ENCODE measurements around the gene SEC14L2.
A peak's percentile ranks its signal among the peaks of the same experiment; 100 is the strongest.

SEC14L2 gene

DNA sequence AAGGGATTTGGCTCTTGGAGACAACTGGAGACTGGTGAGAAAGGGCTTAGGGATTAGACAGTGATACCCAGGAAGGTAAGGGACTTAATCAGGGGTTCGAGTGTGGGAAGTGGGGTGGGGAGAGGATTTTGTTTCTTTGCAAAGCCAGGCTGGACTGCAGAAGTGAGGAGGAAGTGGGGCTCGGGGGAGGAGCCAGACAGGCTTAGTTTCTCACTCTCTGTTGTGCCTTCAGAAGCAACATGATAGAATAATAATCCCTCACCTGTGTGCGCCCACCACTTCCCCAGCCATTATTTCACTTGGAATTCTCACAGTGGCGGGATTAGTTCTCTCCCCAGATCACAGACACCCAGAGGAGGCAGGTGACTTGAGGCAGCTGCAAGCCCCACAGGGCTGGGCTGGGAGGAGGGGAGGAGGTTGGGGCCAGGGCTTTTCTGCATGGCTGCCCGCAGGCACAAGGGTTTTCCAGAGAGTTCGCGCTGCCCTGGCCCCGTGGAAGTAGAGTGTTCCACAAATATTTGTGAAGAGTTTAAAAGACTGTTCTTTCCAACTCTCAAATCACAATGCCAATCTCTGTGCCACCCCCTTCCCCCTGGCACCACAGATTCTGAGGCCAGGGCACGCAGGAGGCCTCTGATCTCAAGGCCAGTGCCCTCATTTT is 4.0 kb upstream of the SEC14L2 start:
- peaks cover 36% of the 10 kb centered on the region for H3K4me1 ChIP-seq (ENCODE audit: insufficient read depth, low read length, severe bottlenecking)
- no peaks in the 10 kb centered on the region for H3K79me2 ChIP-seq (ENCODE audit: insufficient read depth, low read length)
- peak overlapping the region; percentile 8 for H3K4me3 ChIP-seq (ENCODE audit: low read depth, low read length, poor library complexity, severe bottlenecking)
- H3K9ac ChIP-seq (ENCODE audit: low read length), result peak overlapping the region; percentile 1; the same call in 1 of the 2 replicates
- peaks cover 7% of the 10 kb centered on the region for H3K9me3 ChIP-seq (ENCODE audit: low read length)
- H3K27me3 ChIP-seq (ENCODE audit: insufficient read depth, low read length), result peaks cover 5% of the 10 kb centered on the region
- TF ChIP-seq, protein P1, sequence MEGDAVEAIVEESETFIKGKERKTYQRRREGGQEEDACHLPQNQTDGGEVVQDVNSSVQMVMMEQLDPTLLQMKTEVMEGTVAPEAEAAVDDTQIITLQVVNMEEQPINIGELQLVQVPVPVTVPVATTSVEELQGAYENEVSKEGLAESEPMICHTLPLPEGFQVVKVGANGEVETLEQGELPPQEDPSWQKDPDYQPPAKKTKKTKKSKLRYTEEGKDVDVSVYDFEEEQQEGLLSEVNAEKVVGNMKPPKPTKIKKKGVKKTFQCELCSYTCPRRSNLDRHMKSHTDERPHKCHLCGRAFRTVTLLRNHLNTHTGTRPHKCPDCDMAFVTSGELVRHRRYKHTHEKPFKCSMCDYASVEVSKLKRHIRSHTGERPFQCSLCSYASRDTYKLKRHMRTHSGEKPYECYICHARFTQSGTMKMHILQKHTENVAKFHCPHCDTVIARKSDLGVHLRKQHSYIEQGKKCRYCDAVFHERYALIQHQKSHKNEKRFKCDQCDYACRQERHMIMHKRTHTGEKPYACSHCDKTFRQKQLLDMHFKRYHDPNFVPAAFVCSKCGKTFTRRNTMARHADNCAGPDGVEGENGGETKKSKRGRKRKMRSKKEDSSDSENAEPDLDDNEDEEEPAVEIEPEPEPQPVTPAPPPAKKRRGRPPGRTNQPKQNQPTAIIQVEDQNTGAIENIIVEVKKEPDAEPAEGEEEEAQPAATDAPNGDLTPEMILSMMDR (IDR thresholded peaks at IDR 0.05; ENCODE audit: low read length), result no peak
- TF ChIP-seq EZH2 (IDR thresholded peaks at IDR 0.05; ENCODE audit: borderline replicate concordance, low read length), result no peak
- no peaks in the 10 kb centered on the region for H3F3A ChIP-seq (ENCODE audit: insufficient read depth, low read length)
- H4K20me1 ChIP-seq (ENCODE audit: insufficient read depth, low read length), result no peaks in the 10 kb centered on the region
- H2AFZ ChIP-seq (ENCODE audit: low read length), result peak overlapping the region; percentile 1; the same call in 1 of the 2 replicates
- H3K9me2 ChIP-seq (ENCODE audit: low read depth, low read length), result no peaks in the 10 kb centered on the region
- peaks cover 6% of the 10 kb centered on the region; the same call in 1 of the 2 replicates for H3K36me3 ChIP-seq (ENCODE audit: insufficient read depth, low read length)
- H3K27ac ChIP-seq (ENCODE audit: low read depth, low read length, poor library complexity, severe bottlenecking), result peak overlapping the region; percentile 6
- H3K4me2 ChIP-seq (ENCODE audit: low read length), result peak overlapping the region; percentile 40

DNA sequence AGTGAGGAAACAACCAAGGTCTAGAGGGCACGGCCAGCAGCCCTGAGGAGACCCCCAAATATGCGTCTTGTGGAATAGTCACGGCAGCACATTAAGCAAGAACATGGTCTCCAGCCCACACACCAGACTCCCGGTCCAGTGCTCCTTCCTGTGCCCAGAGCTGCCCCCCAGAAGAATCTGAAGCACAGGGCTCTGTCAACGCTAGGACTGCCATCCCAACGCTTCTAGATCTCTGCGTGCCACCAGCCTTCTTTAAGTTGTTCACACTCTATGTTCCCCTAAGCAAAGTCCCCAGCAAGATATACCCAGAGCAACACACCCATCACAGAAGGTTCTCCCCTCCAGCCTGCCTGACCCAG is 3.5 kb upstream of the SEC14L2 start:
- H3K36me3 ChIP-seq (ENCODE audit: insufficient read depth, low read length), result peaks cover 6% of the 10 kb centered on the region; the same call in 1 of the 2 replicates
- no peaks in the 10 kb centered on the region for H4K20me1 ChIP-seq (ENCODE audit: insufficient read depth, low read length)
- peaks cover 6% of the 10 kb centered on the region for H3K27me3 ChIP-seq (ENCODE audit: insufficient read depth, low read length)
- no peak overlapping the region; the same call in 1 of the 2 replicates for H3K9ac ChIP-seq (ENCODE audit: low read length)
- no peak overlapping the region for H3K27ac ChIP-seq (ENCODE audit: low read depth, low read length, poor library complexity, severe bottlenecking)
- no peak overlapping the region; the same call in 1 of the 2 replicates for H2AFZ ChIP-seq (ENCODE audit: low read length)
- peaks cover 36% of the 10 kb centered on the region for H3K4me1 ChIP-seq (ENCODE audit: insufficient read depth, low read length, severe bottlenecking)
- peaks cover 7% of the 10 kb centered on the region for H3K9me3 ChIP-seq (ENCODE audit: low read length)
- no peaks in the 10 kb centered on the region for H3K9me2 ChIP-seq (ENCODE audit: low read depth, low read length)
- peak overlapping the region; percentile 40; the same call in 1 of the 2 replicates for H3K4me2 ChIP-seq (ENCODE audit: low read length)
- no peak for TF ChIP-seq EZH2 (IDR thresholded peaks at IDR 0.05; ENCODE audit: borderline replicate concordance, low read length)
- TF ChIP-seq, protein P1 (IDR thresholded peaks at IDR 0.05; ENCODE audit: low read length), result no peak
- no peaks in the 10 kb centered on the region for H3K79me2 ChIP-seq (ENCODE audit: insufficient read depth, low read length)
- H3F3A ChIP-seq (ENCODE audit: insufficient read depth, low read length), result no peaks in the 10 kb centered on the region
- H3K4me3 ChIP-seq (ENCODE audit: low read depth, low read length, poor library complexity, severe bottlenecking), result no peak overlapping the region

DNA sequence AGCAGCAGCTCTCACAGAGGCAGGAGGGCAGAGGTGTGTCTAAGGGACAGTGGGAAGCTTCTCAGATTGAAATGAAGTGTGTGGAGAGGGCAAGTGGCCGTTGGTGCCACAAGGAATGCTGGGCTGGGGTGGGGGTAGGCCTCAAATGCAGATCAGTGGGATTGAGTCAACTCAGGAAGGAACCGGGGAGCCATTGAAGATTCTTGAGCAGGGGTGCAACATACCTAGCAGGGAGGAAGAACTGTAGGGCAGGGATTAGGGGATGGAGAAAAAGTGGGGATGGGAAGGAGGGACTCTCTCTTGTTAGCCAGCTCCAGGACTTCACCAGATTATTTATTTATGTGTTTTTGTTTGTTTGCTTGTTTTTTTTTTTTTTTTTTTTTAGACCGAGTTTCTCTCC is 2.9 kb upstream of the SEC14L2 start:
- TF ChIP-seq, protein P1 (IDR thresholded peaks at IDR 0.05; ENCODE audit: low read length), result no peak
- TF ChIP-seq EZH2 (IDR thresholded peaks at IDR 0.05; ENCODE audit: borderline replicate concordance, low read length), result no peak
- H2AFZ ChIP-seq (ENCODE audit: low read length), result no peak overlapping the region
- peaks cover 6% of the 10 kb centered on the region; the same call in 1 of the 2 replicates for H3K36me3 ChIP-seq (ENCODE audit: insufficient read depth, low read length)
- no peaks in the 10 kb centered on the region for H3K9me2 ChIP-seq (ENCODE audit: low read depth, low read length)
- H3K79me2 ChIP-seq (ENCODE audit: insufficient read depth, low read length), result no peaks in the 10 kb centered on the region
- no peaks in the 10 kb centered on the region for H3F3A ChIP-seq (ENCODE audit: insufficient read depth, low read length)
- H3K9ac ChIP-seq (ENCODE audit: low read length), result no peak overlapping the region
- no peak overlapping the region for H3K4me3 ChIP-seq (ENCODE audit: low read depth, low read length, poor library complexity, severe bottlenecking)
- peaks cover 7% of the 10 kb centered on the region for H3K9me3 ChIP-seq (ENCODE audit: low read length)
- H3K27ac ChIP-seq (ENCODE audit: low read depth, low read length, poor library complexity, severe bottlenecking), result no peak overlapping the region
- H3K4me1 ChIP-seq (ENCODE audit: insufficient read depth, low read length, severe bottlenecking), result peaks cover 36% of the 10 kb centered on the region
- H4K20me1 ChIP-seq (ENCODE audit: insufficient read depth, low read length), result no peaks in the 10 kb centered on the region
- no peak overlapping the region for H3K4me2 ChIP-seq (ENCODE audit: low read length)
- H3K27me3 ChIP-seq (ENCODE audit: insufficient read depth, low read length), result peaks cover 6% of the 10 kb centered on the region
